Left lung (tissue), 10 donors: Measurements from ENCODE around the gene HS3ST6. TPM values are rescaled to one million over a fixed set of nuclear protein-coding genes. Genes with fewer than 3 reads are reported as not detected.
"Not testable (repeated sequence)": the region's sequence is repeated elsewhere in the genome, so short reads cannot be mapped to it uniquely, and the experiment has no call there.

Source experiments
- ATAC-seq: fragments of 200-7000 bp; cut with Tn5 transposase; one replicate; pipeline ENCODE4 v1.9.1; 2020; ENCODE audit warnings: moderate library complexity
- DNase-seq, 4 donors: peaks; one replicate each; pipeline ENCODE4 v3.0.0-alpha.2; 2013 to 2020
- H3K27ac ChIP-seq, 2 donors: fragments of 200-600 bp; sonication (generic) in 1 of 2; one replicate each; pipeline versions ENCODE4 v1.5.0 to v1.8.0; 2020 to 2021
- H3K27me3 ChIP-seq, 2 donors: fragments of 200-600 bp; sonication (generic) in 1 of 2; one replicate each; pipeline versions ENCODE4 v1.5.0 to v1.8.0; 2020 to 2021
- H3K36me3 ChIP-seq, 2 donors: fragments of 200-600 bp; sonication (generic) in 1 of 2; one replicate each; pipeline versions ENCODE4 v1.5.0 to v1.8.0; 2020 to 2021
- H3K4me1 ChIP-seq, 2 donors: fragments of 200-600 bp; one replicate each; pipeline ENCODE4 v1.8.0; 2021
- H3K4me3 ChIP-seq, 2 donors: fragments of 200-600 bp; sonication (generic) in 1 of 2; one replicate each; pipeline versions ENCODE4 v1.5.0 to v1.8.0; 2020 to 2021; ENCODE audit warnings: mild to moderate bottlenecking in 1 of 2
- H3K9me3 ChIP-seq, 2 donors: fragments of 200-600 bp; sonication (generic) in 1 of 2; one replicate each; pipeline versions ENCODE4 v1.5.0 to v1.8.0; 2020 to 2021
- CTCF ChIP-seq, 2 donors: fragments of 200-600 bp; sonication (generic) in 1 of 2; IDR thresholded peaks; one replicate each; pipeline versions ENCODE4 v1.5.0 to v1.8.0; 2021; ENCODE audit warnings: antibody characterized with exemption in 2 of 2
- intact Hi-C, 2 donors: fragments of 100-400 bp; cut with DNase I; formaldehyde crosslinking; loops; one replicate each; pipeline versions ENCODE4 v1.11.2 to v1.14.2; 2022
- polyA plus RNA-seq, 6 donors: library from polyadenylated mRNA; unstranded; fragments of 120-200 nt; gene quantifications; one replicate each; pipeline ENCODE4 v1.2.1, GENCODE V29; 2013; ENCODE audit not compliant: insufficient read length in 6 of 6
- total RNA-seq, 2 donors: library from RNA; stranded (reverse); fragmentation: NEBNext Ultra II Directional; extraction: Animal tissue kit (Norgen Biotek cat#: 25700); gene quantifications; one replicate each; pipeline ENCODE4 v1.2.1, GENCODE V29; 2021
- donor health status: DM: no; HTN: yes; CAD: no.
- donor health status: DM: no; HTN: no; CAD: no.

HS3ST6 gene
- total and polyA plus RNA-seq, 8 donors, result 0.13 to 1.4 (median 0.18) TPM; not detected in 4

- TF ChIP-seq CTCF (IDR thresholded peaks at IDR 0.05), result peak; percentile 55 to 68
- DNase-seq, result peak; percentile 86 to 100 (median 93)
- ATAC-seq, result peak; percentile 98
- Histone ChIP-seq H3K27me3 (no peaks in the 10 kb centered on the region), H3K4me3 (peak within 1 kb of the TSS; percentile 84 to 90), H3K36me3 (peaks cover 0 to 29% of the 10 kb centered on the region in 2 donors), H3K4me1 (peaks cover 25 to 49% of the 10 kb centered on the region in 2 donors), H3K27ac (peak within 1 kb of the TSS; percentile 75 to 84), H3K9me3 (no peaks in the 10 kb centered on the region)
- intact Hi-C loops, result no loop called here
These were observed 41.2 kb upstream of the HS3ST6 start, which contains the start of gene NDUFB10 for GRCh38 chr16:1959269-1960039. NDUFB10 (plus strand) TSS chr16:1959538; CDS start chr16:1959625, 87 bp downstream.

GRCh38 chr16:1958715-1959268, 40.6 kb upstream of the HS3ST6 start:
- TF ChIP-seq CTCF (IDR thresholded peaks at IDR 0.05), result no peak
- peak overlapping the region in 1 of 2 donors; percentile 84 for H3K27ac ChIP-seq
- no peaks in the 10 kb centered on the region for H3K27me3 ChIP-seq
- intact Hi-C loops, result no loop called here
- no peaks in the 10 kb centered on the region for H3K9me3 ChIP-seq
- H3K4me3 ChIP-seq, result peak overlapping the region; percentile 84 to 90
- peaks cover 23 to 46% of the 10 kb centered on the region in 2 donors for H3K4me1 ChIP-seq
- no peak for ATAC-seq
- peak in 2 of 4 donors; percentile 39 to 78 for DNase-seq
- peaks cover 0 to 29% of the 10 kb centered on the region in 2 donors for H3K36me3 ChIP-seq

DNA sequence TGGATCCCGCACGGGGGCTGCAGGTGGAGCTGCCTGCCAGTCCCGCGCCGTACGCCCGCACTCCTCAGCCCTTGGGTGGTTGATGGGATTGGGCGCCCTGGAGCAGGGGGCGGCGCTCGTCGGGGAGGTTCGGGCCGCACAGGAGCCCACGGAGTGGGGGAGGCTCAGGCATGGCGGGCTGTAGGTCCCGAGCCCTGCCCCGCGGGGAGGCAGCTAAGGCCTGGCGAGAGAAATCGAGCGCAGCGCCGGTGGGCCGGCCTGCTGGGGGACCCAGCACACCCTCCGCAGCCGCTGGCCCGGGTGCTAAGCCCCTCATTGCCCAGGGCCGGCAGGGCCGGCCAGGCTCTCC, 39.9 kb upstream of the HS3ST6 start:
- Histone ChIP-seq H3K36me3 (peaks cover 0 to 22% of the 10 kb centered on the region in 2 donors), H3K4me1 (peaks cover 16 to 39% of the 10 kb centered on the region in 2 donors)
- H3K27ac ChIP-seq, H3K27me3 ChIP-seq, ATAC-seq, H3K4me3 ChIP-seq, intact Hi-C loops, H3K9me3 ChIP-seq: not testable (repeated sequence)
- peak in 2 of 4 donors; percentile 30 to 81 for DNase-seq

DNA sequence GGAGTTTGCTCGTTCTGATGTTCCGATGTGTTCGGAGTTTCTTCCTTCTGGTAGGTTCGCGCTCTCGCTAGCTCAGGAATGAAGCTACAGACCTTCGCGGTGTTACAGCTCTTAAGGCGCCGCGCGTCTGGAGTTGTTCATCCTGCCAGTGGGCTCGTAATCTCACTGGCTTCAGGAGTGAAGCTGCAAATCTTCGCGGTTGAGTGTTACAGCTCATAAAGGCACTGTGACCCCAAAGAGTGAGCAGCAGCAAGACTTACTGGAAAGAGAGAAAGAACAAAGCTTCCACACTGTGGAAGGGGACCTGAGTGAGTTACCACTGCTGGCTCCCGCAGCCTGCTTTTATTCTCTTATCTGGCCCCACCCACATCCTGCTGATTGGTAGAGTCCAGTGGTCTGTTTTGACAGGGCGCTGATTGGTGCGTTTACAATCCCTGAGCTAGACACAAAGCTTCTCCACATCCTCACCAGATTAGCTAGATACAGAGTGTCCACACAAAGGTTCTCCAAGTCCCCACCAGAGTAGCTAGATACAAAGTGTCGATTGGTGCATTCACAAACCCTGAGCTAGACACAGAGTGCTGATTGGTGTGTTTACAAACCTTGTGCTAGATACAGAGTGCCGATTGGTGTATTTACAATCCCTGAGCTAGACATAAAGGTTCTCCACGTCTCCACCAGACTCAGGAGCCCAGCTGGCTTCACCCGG, 39.4 kb upstream of the HS3ST6 start:
- H3K36me3 ChIP-seq, result peaks cover 0 to 16% of the 10 kb centered on the region in 2 donors
- H3K27me3 ChIP-seq, DNase-seq, intact Hi-C loops, H3K27ac ChIP-seq, ATAC-seq, H3K4me3 ChIP-seq, H3K9me3 ChIP-seq: not testable (repeated sequence)
- H3K4me1 ChIP-seq, result peaks cover 11 to 34% of the 10 kb centered on the region in 2 donors

DNA sequence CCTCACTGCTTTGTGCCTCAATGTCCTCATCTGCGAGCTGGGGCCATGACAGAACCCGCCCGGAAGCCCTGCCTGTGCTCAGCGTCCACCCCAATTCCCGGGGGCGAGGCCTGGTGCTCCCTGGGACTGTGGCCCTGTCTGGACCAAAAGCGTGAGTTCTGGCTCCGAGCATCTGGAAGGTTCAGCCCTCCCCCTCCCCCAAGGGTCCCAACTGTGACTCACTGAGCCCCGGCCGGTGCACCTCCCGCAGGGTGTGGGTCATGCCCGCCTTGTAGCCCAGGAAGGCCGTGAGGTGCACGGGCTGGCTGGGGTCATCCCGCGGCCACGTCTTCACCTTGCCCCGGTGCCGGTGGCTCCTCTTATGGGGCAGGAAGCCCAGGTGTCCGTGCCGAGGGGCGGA, 35.5 kb upstream of the HS3ST6 start:
- H3K36me3 ChIP-seq, result no peaks in the 10 kb centered on the region
- H3K4me1 ChIP-seq, result peaks cover under 1 to 2% of the 10 kb centered on the region in 2 donors
- no peaks in the 10 kb centered on the region for H3K27me3 ChIP-seq
- no peak overlapping the region for H3K27ac ChIP-seq
- intact Hi-C loops, result no loop called here
- H3K4me3 ChIP-seq, result no peak overlapping the region
- no peak for TF ChIP-seq CTCF (IDR thresholded peaks at IDR 0.05)
- no peaks in the 10 kb centered on the region for H3K9me3 ChIP-seq
- ATAC-seq, result no peak
- no peak for DNase-seq

DNA sequence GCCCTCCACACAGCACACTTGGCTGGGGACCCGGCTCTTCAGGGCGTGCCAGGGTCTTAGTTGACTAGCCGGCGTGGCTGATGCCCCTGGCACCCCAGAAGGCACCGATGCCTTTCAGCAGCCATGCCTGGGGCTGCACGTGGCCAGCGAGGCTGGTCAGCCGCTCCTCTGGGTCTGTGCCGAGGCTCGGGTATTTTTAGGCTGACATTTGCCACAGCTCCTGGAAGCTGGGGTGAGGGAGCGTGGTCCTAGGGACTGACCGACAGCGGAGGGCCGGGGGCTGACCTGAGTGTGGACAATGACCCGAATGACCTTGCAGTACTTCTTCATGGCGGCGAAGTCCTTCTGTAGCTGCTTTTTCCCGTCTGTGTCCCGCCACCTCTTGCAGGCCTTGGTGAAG, 32.3 kb upstream of the HS3ST6 start:
- ATAC-seq (no peak), DNase-seq (no peak)
- Histone ChIP-seq H3K9me3 (no peaks in the 10 kb centered on the region), H3K4me1 (no peaks in the 10 kb centered on the region), H3K4me3 (no peak overlapping the region), H3K27ac (no peak overlapping the region), H3K36me3 (no peaks in the 10 kb centered on the region), H3K27me3 (no peaks in the 10 kb centered on the region)
- no peak for TF ChIP-seq CTCF (IDR thresholded peaks at IDR 0.05)
- intact Hi-C loops, result no loop called here
